Measurements from ENCODE around the gene TC2N.

- no peak for TF ChIP-seq POLR2A (IDR thresholded peaks at IDR 0.05)
- TF ChIP-seq CTCF (IDR thresholded peaks at IDR 0.05): no peak
These were observed 123.3 kb downstream of the TC2N start for GRCh38 chr14:91744068-91744480.

All from adrenal gland (tissue), 5 donors.